ENCODE data around the gene FEM1B. TPM values are rescaled to one million over a fixed set of nuclear protein-coding genes. Genes with fewer than 3 reads are reported as not detected.

The FEM1B gene
- 59.1 TPM for polyA plus RNA-seq (2012; ENCODE audit: insufficient read depth, insufficient read length, low read depth)

GRCh38 chr15:68277603-68278344 is at the start of gene FEM1B:
Gene FEM1B, plus strand, starts transcription at chr15:68277745. Its CDS starts 673 bp downstream, at chr15:68278418.
- no peak; the same call in 1 of the 2 replicates for TF ChIP-seq CTCF (IDR thresholded peaks at IDR 0.05; ENCODE audit: low read depth, low read length)
- H3K36me3 ChIP-seq = peaks cover 8% of the 10 kb centered on the region; the same call in 1 of the 2 replicates
- H3K4me3 ChIP-seq (ENCODE audit: low read depth, low read length) = peak within 1 kb of the TSS; percentile 91
- H3K9me3 ChIP-seq = no peaks in the 10 kb centered on the region
- no peaks in the 10 kb centered on the region for H3K27me3 ChIP-seq
- peak; percentile 92 for DNase-seq
- peaks cover 6% of the 10 kb centered on the region for H3K4me1 ChIP-seq

GRCh38 chr15:68228143-68228970 is 49.2 kb upstream of the FEM1B start:
- Histone ChIP-seq H3K4me3 (ENCODE audit: low read depth, low read length) (peak overlapping the region; percentile 81), H3K36me3 (peaks cover 13% of the 10 kb centered on the region), H3K27me3 (no peaks in the 10 kb centered on the region), H3K4me1 (peaks cover 19% of the 10 kb centered on the region), H3K9me3 (no peaks in the 10 kb centered on the region; the same call in 1 of the 2 replicates)
- no peak for DNase-seq
- TF ChIP-seq CTCF (IDR thresholded peaks at IDR 0.05; ENCODE audit: low read depth, low read length) = no peak

DNA sequence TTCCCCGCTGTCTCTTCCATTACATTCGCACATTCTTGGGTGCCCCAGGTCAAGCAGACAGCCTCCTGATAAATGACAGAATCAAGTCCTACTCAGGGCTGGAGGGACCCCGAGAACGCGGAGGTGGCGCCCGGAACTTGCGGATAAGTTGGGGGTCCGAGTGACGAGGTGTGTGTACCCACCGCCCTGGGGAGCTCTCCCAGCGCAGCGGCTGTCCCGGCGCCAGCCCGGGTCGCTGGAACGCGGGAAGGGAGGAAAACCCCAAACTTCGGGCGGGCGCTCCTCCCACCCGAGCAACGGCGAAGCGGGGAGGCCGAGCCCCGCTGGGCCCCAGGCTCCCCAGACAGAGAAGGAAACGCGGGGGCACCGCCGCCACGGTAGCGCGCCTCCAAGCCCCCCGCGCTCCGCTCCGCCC is 48.6 kb upstream of the FEM1B start:
- no peaks in the 10 kb centered on the region for H3K27me3 ChIP-seq
- H3K4me3 ChIP-seq (ENCODE audit: low read depth, low read length) = peak overlapping the region; percentile 81
- peaks cover 22% of the 10 kb centered on the region for H3K4me1 ChIP-seq
- TF ChIP-seq CTCF (IDR thresholded peaks at IDR 0.05; ENCODE audit: low read depth, low read length) = no peak
- no peak for DNase-seq
- peaks cover 7% of the 10 kb centered on the region for H3K36me3 ChIP-seq
- no peaks in the 10 kb centered on the region for H3K9me3 ChIP-seq

- peaks cover 7% of the 10 kb centered on the region for H3K36me3 ChIP-seq
- H3K4me1 ChIP-seq = peaks cover 26% of the 10 kb centered on the region
- DNase-seq = peak; percentile 92
- no peaks in the 10 kb centered on the region for H3K27me3 ChIP-seq
- peak within 1 kb of the TSS; percentile 81 for H3K4me3 ChIP-seq (ENCODE audit: low read depth, low read length)
- TF ChIP-seq CTCF (IDR thresholded peaks at IDR 0.05; ENCODE audit: low read depth, low read length) = no peak
- H3K9me3 ChIP-seq = no peaks in the 10 kb centered on the region
Observed at GRCh38 chr15:68229386-68230156, 48.0 kb upstream of the FEM1B start, which contains the start of gene CLN6. Gene CLN6, minus strand, starts transcription at chr15:68229728. Its CDS starts 144 bp downstream, at chr15:68229584.

GRCh38 chr15:68230157-68231100 is 47.1 kb upstream of the FEM1B start:
- Histone ChIP-seq H3K4me3 (ENCODE audit: low read depth, low read length) (peak overlapping the region; percentile 81), H3K9me3 (no peaks in the 10 kb centered on the region), H3K4me1 (peaks cover 26% of the 10 kb centered on the region), H3K27me3 (no peaks in the 10 kb centered on the region), H3K36me3 (peaks cover 6% of the 10 kb centered on the region)
- TF ChIP-seq CTCF (IDR thresholded peaks at IDR 0.05; ENCODE audit: low read depth, low read length) = peak; percentile 26; the same call in 1 of the 2 replicates
- peak; percentile 46 for DNase-seq
